CD4-positive, alpha-beta T cell (primary cell): ENCODE measurements around the gene GABARAPL2. TPM values are rescaled to one million over a fixed set of nuclear protein-coding genes. Genes with fewer than 3 reads are reported as not detected.
A peak's percentile ranks its signal among the peaks of the same experiment; 100 is the strongest.

Source experiments
- ATAC-seq: fragments of 200-7000 bp; cut with Tn5 transposase; one replicate; pipeline ENCODE4 v1.10.0; 2022; ENCODE audit warnings: mild to moderate bottlenecking; ENCODE audit not compliant: poor library complexity
- CTCF ChIA-PET: fragments of 350-600 bp; sonication (Branson Sonifier 250); formaldehyde crosslinking; loops from one replicate; lab custom pipeline; 2021; ENCODE audit warnings: antibody characterized with exemption, inconsistent platforms; lab: Charles Lee
- POLR2A ChIA-PET: fragments of 350-600 bp; sonication (Branson Sonifier 250); formaldehyde crosslinking; loops from one replicate; lab custom pipeline; 2021; ENCODE audit warnings: antibody characterized with exemption, inconsistent platforms; lab: Charles Lee
- DNase-seq, 14 experiments: peaks; one replicate each; pipeline ENCODE4 v3.0.0-alpha.2; 2013 to 2020; ENCODE audit warnings: mixed read lengths in 2 of 14
- H3K27ac ChIP-seq, 2 donors: one replicate each; pipeline versions ENCODE4 v1.5.1 to v1.7.0; 2013; ENCODE audit warnings: low read length in 2 of 2, low read depth in 1 of 2, mild to moderate bottlenecking in 1 of 2
- H3K27me3 ChIP-seq, 2 experiments: 1 replicate in 1 of 2; 2 replicates in 1 of 2; pipeline versions ENCODE4 v1.6.1 to v1.7.0; 2013; ENCODE audit warnings: low read length in 2 of 2, control low read depth in 1 of 2, mild to moderate bottlenecking in 1 of 2, moderate library complexity in 1 of 2; ENCODE audit not compliant: insufficient read depth in 2 of 2, control insufficient read depth in 1 of 2
- H3K36me3 ChIP-seq: one replicate; pipeline ENCODE4 v1.6.1; 2013; ENCODE audit warnings: low read length, control low read depth; ENCODE audit not compliant: insufficient read depth
- H3K4me1 ChIP-seq: one replicate; pipeline ENCODE4 v1.6.1; 2013; ENCODE audit warnings: low read length, control low read depth; ENCODE audit not compliant: insufficient read depth
- H3K4me3 ChIP-seq: one replicate; pipeline ENCODE4 v1.5.1; 2013; ENCODE audit warnings: mild to moderate bottlenecking, low read length, moderate library complexity
- H3K9me3 ChIP-seq, 2 experiments: 1 replicate in 1 of 2; 2 replicates in 1 of 2; pipeline versions ENCODE4 v1.6.1 to v1.7.0; 2013; ENCODE audit warnings: low read length in 2 of 2, mild to moderate bottlenecking in 2 of 2, control low read depth in 1 of 2, moderate library complexity in 1 of 2; ENCODE audit not compliant: control insufficient read depth in 1 of 2, insufficient read depth in 1 of 2
- H3K27ac Mint-ChIP-seq: one replicate; pipeline ENCODE4 v1.8.0; 2020; ENCODE audit warnings: mixed read lengths
- H3K27me3 Mint-ChIP-seq: one replicate; pipeline ENCODE4 v1.8.0; 2021; ENCODE audit warnings: mixed read lengths
- H3K36me3 Mint-ChIP-seq: one replicate; pipeline ENCODE4 v1.8.0; 2021; ENCODE audit warnings: low read depth, mixed read lengths
- H3K4me1 Mint-ChIP-seq: one replicate; pipeline ENCODE4 v1.8.0; 2021; ENCODE audit warnings: low read depth, mixed read lengths
- H3K4me3 Mint-ChIP-seq: one replicate; pipeline ENCODE4 v1.8.0; 2020; ENCODE audit warnings: mild to moderate bottlenecking, mixed read lengths
- H3K9me3 Mint-ChIP-seq: one replicate; pipeline ENCODE4 v1.8.0; 2020; ENCODE audit warnings: mixed read lengths
- CTCF ChIP-seq: fragments of 200-600 bp; IDR thresholded peaks from one replicate; pipeline ENCODE4 v1.8.0; 2022; ENCODE audit warnings: antibody characterized with exemption, mild to moderate bottlenecking
- intact Hi-C, 2 experiments: fragments of 100-400 bp; cut with DNase I in 1 of 2; cut with micrococcal nuclease in 1 of 2; formaldehyde crosslinking; loops; one replicate each; pipeline versions ENCODE4 v1.15.1 to v1.9.0; 2023 to 2025; cut with DNase I, micrococcal nuclease
- total RNA-seq, 174 experiments: library from RNA in 2 of 174; stranded (reverse) in 2 of 174; gene quantifications; one replicate each; pipeline ENCODE4 v1.2.3 and lab custom pipeline; 2021 to 2026

GABARAPL2 gene
- total RNA-seq, 2 experiments from 2014 or later = 44.6 to 48.3 TPM

DNA sequence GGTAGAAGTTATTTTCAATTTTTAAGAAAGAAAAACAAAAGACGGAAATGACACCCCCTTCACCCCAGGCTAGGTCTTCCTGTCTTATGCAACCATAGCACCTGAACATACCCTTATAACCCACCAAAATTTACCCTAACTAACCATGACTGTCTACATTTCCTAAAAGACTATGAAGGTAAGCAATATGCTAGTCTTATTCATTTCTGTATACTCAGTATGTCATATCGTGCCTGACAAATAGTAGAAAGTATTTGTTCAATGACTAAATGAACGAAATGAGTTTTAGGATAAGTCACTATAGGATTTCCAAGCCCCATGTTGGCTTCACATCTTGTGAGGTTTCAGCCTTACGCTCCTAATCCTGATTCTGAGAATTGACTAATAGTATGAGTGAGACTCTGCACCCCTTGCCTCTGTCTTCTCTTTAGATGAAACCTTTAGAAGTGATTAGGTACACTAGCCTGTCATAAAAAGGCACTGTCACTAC lies 50.4 kb downstream of the GABARAPL2 start:
- Mint-ChIP-seq H3K4me3 (peak overlapping the region; percentile 57), H3K36me3 (peaks cover 85% of the 10 kb centered on the region), H3K27ac (peak overlapping the region; percentile 92), H3K4me1 (peaks cover 44% of the 10 kb centered on the region), H3K27me3 (no peaks in the 10 kb centered on the region), H3K9me3 (no peaks in the 10 kb centered on the region)
- peak; percentile 53 for ATAC-seq
- Histone ChIP-seq H3K9me3 (no peaks in the 10 kb centered on the region), H3K27me3 (no peaks in the 10 kb centered on the region), H3K27ac (peak overlapping the region in 1 of 2 donors; percentile 56), H3K4me3 (peak overlapping the region; percentile 5), H3K4me1 (peaks cover 52% of the 10 kb centered on the region), H3K36me3 (peaks cover 64% of the 10 kb centered on the region)
- intact Hi-C loops = no loop called here
- TF ChIP-seq CTCF = no peak
- peak in 3 of 14 experiments; percentile 30 to 68 (median 39) for DNase-seq
- POLR2A ChIA-PET = interaction anchor here (0.7 to 7.5 kb wide), 5 partner anchors 10 to 183 kb away, joined by 4 to 239 read pairs (median 5); partner anchors contain the start of genes CFDP1, KARS1 and TERF2IP
- CTCF ChIA-PET = interaction anchor here (1.6 kb wide), 1 partner anchor 99 kb away, joined by 5 read pairs; no protein-coding TSS in a partner anchor

DNA sequence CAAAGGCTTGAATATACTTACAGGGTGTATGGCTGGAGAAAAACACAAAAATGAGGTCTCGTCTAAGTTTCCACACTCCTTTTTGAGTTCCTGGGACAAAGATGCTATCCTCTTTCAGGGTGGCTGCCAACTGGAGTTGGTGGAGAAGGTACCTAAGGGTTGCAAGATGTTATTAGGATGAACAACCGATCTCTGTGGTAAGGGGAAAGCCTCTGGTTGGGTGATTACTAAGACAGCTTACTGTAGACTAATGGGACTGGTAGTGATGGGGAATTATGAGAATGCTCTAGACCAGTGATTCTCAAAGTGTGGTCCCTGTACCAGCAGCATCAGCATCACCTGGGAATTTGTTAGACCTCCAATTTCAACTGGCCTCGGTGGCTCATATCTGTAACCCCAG lies 50.9 kb downstream of the GABARAPL2 start:
- Mint-ChIP-seq H3K27ac (peak overlapping the region; percentile 92), H3K27me3 (no peaks in the 10 kb centered on the region), H3K9me3 (no peaks in the 10 kb centered on the region), H3K36me3 (peaks cover 83% of the 10 kb centered on the region), H3K4me1 (peaks cover 50% of the 10 kb centered on the region), H3K4me3 (peak overlapping the region; percentile 31)
- H3K27me3 ChIP-seq = no peaks in the 10 kb centered on the region
- peak overlapping the region; percentile 5 for H3K4me3 ChIP-seq
- no peak for DNase-seq
- H3K9me3 ChIP-seq = no peaks in the 10 kb centered on the region
- intact Hi-C loops = no loop called here
- CTCF ChIA-PET = no interaction called here
- POLR2A ChIA-PET = interaction anchor here (7.5 kb wide), 1 partner anchor 32 kb away, joined by 239 read pairs; the partner anchor contains the start of genes KARS1 and TERF2IP
- peaks cover 59% of the 10 kb centered on the region for H3K36me3 ChIP-seq
- no peak for ATAC-seq
- TF ChIP-seq CTCF = no peak
- peaks cover 57% of the 10 kb centered on the region for H3K4me1 ChIP-seq
- H3K27ac ChIP-seq = peak overlapping the region in 1 of 2 donors; percentile 56

- intact Hi-C loops = no loop called here
- no peak for TF ChIP-seq CTCF
- no peaks in the 10 kb centered on the region for H3K27me3 Mint-ChIP-seq
- peaks cover 65% of the 10 kb centered on the region for H3K4me1 Mint-ChIP-seq
- H3K36me3 Mint-ChIP-seq = peaks cover 81% of the 10 kb centered on the region
- peaks cover 43% of the 10 kb centered on the region for H3K36me3 ChIP-seq
- H3K27me3 ChIP-seq = no peaks in the 10 kb centered on the region
- no peaks in the 10 kb centered on the region for H3K9me3 ChIP-seq
- H3K4me3 Mint-ChIP-seq = no peak overlapping the region
- no peaks in the 10 kb centered on the region for H3K9me3 Mint-ChIP-seq
- no peak for DNase-seq
- no peak overlapping the region for H3K4me3 ChIP-seq
- ChIA-PET POLR2A (interaction anchor here (7.5 kb wide), 1 partner anchor 30 kb away, joined by 239 read pairs; the partner anchor contains the start of genes KARS1 and TERF2IP), CTCF (no interaction called here)
- H3K27ac ChIP-seq = no peak overlapping the region
- peak overlapping the region; percentile 71 for H3K27ac Mint-ChIP-seq
- no peak for ATAC-seq
- H3K4me1 ChIP-seq = peaks cover 65% of the 10 kb centered on the region
Measured at GRCh38 chr16:75618780-75619179, 52.6 kb downstream of the GABARAPL2 start.
